Activated B cell treated with CpG ODN at 0.5 μM for 24 hours (primary cell): ENCODE data around the gene FXR2. TPM values are rescaled to one million over a fixed set of nuclear protein-coding genes. Genes with fewer than 3 reads are reported as not detected.

Experiments
- ATAC-seq: fragments of 200-7000 bp; cut with Tn5 transposase; one replicate; pipeline ENCODE4 v1.10.0; 2021; ENCODE audit warnings: low read depth, mild to moderate bottlenecking, moderate library complexity
- CTCF ChIA-PET: fragments of 350-600 bp; sonication (Branson Sonifier 250); formaldehyde crosslinking; loops from one replicate; lab custom pipeline; 2021; ENCODE audit warnings: antibody characterized with exemption; lab: Charles Lee
- POLR2A ChIA-PET: fragments of 350-600 bp; sonication (Branson Sonifier 250); formaldehyde crosslinking; loops from one replicate; lab custom pipeline; 2021; ENCODE audit warnings: antibody characterized with exemption; lab: Charles Lee
- DNase-seq: peaks from one replicate; pipeline ENCODE4 v3.0.0; 2022
- H3K27ac Mint-ChIP-seq: one replicate; pipeline ENCODE4 v1.8.0; 2020; ENCODE audit warnings: mixed read lengths
- H3K27me3 Mint-ChIP-seq: one replicate; pipeline ENCODE4 v1.8.0; 2021; ENCODE audit warnings: mixed read lengths
- H3K36me3 Mint-ChIP-seq: one replicate; pipeline ENCODE4 v1.8.0; 2021; ENCODE audit warnings: low read depth, mixed read lengths
- H3K4me1 Mint-ChIP-seq: one replicate; pipeline ENCODE4 v1.8.0; 2021; ENCODE audit warnings: mixed read lengths
- H3K4me3 Mint-ChIP-seq: one replicate; pipeline ENCODE4 v1.8.0; 2020; ENCODE audit warnings: mild to moderate bottlenecking, mixed read lengths
- H3K9me3 Mint-ChIP-seq: one replicate; pipeline ENCODE4 v1.8.0; 2020; ENCODE audit warnings: mixed read lengths
- intact Hi-C: fragments of 100-400 bp; cut with micrococcal nuclease; formaldehyde crosslinking; loops from one replicate; pipeline ENCODE4 v1.15.1; 2024
- total RNA-seq: library from RNA; stranded (reverse); gene quantifications from 2 replicates; pipeline ENCODE4 v1.2.3, GENCODE V29; 2022
- TF ChIP-seq, protein P1 (sequence below): fragments of 200-600 bp; IDR thresholded peaks from one replicate; pipeline ENCODE4 v1.8.0; 2022; ENCODE audit warnings: antibody characterized with exemption, mild to moderate bottlenecking

FXR2 gene
- total RNA-seq, 1 donor from 2014 or later = 32.4 TPM

DNA sequence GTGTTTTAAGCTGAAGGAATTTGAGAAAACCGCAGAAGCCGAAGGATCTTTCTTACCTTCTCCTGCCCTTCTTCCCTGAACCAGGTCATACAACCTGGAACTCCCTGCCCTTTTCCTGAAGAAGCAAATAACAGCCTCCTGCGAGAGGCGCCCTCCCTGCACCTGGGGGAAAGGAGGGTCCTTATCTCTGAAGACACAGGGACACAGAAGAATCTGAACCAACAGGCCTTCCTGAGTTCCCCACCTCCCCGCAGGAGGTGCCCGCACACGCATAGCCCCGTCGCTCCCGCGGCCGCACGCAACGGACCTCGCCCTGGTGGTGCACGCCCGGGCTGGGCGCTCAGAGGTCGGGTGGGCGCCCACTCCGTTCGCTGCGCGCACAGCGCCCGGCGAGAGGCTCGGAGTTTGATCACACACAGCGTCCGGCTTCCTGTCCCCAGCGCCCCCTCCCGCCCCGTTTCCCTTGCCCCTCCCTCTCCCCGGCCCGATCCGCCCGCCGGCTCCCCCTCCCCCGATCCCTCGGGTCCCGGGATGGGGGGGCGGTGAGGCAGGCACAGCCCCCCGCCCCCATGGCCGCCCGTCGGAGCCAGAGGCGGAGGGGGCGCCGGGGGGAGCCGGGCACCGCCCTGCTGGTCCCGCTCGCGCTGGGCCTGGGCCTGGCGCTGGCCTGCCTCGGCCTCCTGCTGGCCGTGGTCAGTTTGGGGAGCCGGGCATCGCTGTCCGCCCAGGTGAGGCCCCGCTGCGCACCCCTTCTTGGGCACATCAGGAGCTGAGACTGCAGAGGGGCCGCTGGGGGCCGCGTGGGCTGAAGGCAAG lies 65.9 kb downstream of the FXR2 start, which contains the start of gene TNFSF12:
TSS of gene TNFSF12 (plus strand) at position 474 of the 816 bp plus-strand sequence. CDS start at position 570, 96 bp downstream.
- H3K4me1 Mint-ChIP-seq = peaks cover 52% of the 10 kb centered on the region
- TF ChIP-seq, protein P1, sequence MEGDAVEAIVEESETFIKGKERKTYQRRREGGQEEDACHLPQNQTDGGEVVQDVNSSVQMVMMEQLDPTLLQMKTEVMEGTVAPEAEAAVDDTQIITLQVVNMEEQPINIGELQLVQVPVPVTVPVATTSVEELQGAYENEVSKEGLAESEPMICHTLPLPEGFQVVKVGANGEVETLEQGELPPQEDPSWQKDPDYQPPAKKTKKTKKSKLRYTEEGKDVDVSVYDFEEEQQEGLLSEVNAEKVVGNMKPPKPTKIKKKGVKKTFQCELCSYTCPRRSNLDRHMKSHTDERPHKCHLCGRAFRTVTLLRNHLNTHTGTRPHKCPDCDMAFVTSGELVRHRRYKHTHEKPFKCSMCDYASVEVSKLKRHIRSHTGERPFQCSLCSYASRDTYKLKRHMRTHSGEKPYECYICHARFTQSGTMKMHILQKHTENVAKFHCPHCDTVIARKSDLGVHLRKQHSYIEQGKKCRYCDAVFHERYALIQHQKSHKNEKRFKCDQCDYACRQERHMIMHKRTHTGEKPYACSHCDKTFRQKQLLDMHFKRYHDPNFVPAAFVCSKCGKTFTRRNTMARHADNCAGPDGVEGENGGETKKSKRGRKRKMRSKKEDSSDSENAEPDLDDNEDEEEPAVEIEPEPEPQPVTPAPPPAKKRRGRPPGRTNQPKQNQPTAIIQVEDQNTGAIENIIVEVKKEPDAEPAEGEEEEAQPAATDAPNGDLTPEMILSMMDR = no peak
- ChIA-PET CTCF (interaction anchor here (1.4 to 3.1 kb wide), 3 partner anchors 12 to 26 kb away, joined by 5 to 20 read pairs (median 11); partner anchors contain the start of gene SENP3), POLR2A (interaction anchor here (0.6 to 3.9 kb wide), 8 partner anchors 9 to 114 kb away, joined by 3 to 56 read pairs (median 10); partner anchors contain the start of genes MPDU1, POLR2A, SENP3 and TMEM102)
- DNase-seq (peak; percentile 55), ATAC-seq (peak; percentile 58)
- H3K27me3 Mint-ChIP-seq = no peaks in the 10 kb centered on the region
- peak within 1 kb of the TSS; percentile 82 for H3K4me3 Mint-ChIP-seq
- intact Hi-C loops = no loop called here
- peaks cover 9% of the 10 kb centered on the region for H3K36me3 Mint-ChIP-seq
- H3K9me3 Mint-ChIP-seq = no peaks in the 10 kb centered on the region
- peak within 1 kb of the TSS; percentile 90 for H3K27ac Mint-ChIP-seq

DNA sequence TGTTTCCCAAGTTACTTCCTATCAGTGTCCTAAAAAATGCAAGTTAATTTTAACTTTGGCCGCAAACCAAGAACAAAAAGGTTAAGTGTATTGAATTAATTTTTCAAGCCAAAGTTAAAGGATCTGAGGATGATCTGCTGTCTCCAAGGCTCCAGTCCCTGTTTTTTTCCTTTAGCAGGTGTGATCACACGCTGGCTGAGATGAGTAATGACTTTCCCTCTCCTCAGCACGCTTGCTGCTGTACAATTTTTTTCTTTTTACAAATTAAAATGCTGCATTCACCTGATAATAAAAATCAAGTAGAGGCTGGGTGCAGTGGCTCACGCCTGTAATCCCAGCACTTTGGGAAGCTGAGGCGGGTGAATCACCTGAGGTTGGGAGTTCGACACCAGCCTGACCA lies 69.8 kb downstream of the FXR2 start:
- Mint-ChIP-seq H3K4me3 (no peak overlapping the region), H3K9me3 (no peaks in the 10 kb centered on the region), H3K4me1 (peaks cover 16% of the 10 kb centered on the region), H3K27ac (no peak overlapping the region), H3K27me3 (no peaks in the 10 kb centered on the region), H3K36me3 (peaks cover 3% of the 10 kb centered on the region)
- TF ChIP-seq, protein P1 = no peak
- ATAC-seq (no peak), DNase-seq (no peak)
- CTCF ChIA-PET = interaction anchor here (0.9 to 2.5 kb wide), 2 partner anchors 30 to 108 kb away, joined by 3 to 11 read pairs; no protein-coding TSS in a partner anchor
- intact Hi-C loops = no loop called here
- POLR2A ChIA-PET = no interaction called here

Other genes starting within 250 kb of the FXR2 start
- gene TNK1, start 233.8 kb downstream of the FXR2 start, total RNA-seq = 3.5 and 5.8 TPM in 2 replicates
- 31.7 and 35.2 TPM in 2 replicates for gene PLSCR3, start 220.4 kb downstream of the FXR2 start, total RNA-seq
- 98.2 and 117 TPM in 2 replicates for gene TMEM256, start 210.8 kb downstream of the FXR2 start, total RNA-seq
- 0.66 and 1.1 TPM in 2 replicates for gene NLGN2, start 207.1 kb downstream of the FXR2 start, total RNA-seq
- gene SPEM1, start 194.6 kb downstream of the FXR2 start, total RNA-seq = not detected in 2 replicates
- gene SPEM2, start 189.3 kb downstream of the FXR2 start, total RNA-seq = not detected in 2 replicates
- gene SPEM3, start 186.0 kb downstream of the FXR2 start, total RNA-seq = not detected in 2 replicates
- gene TMEM102, start 179.5 kb downstream of the FXR2 start, total RNA-seq = 13.4 and 14.8 TPM in 2 replicates
- gene FGF11, start 175.4 kb downstream of the FXR2 start, total RNA-seq = 1.3 and 2.8 TPM in 2 replicates
- gene CHRNB1, start 169.8 kb downstream of the FXR2 start, total RNA-seq = 5.9 and 6.0 TPM in 2 replicates
- gene ZBTB4, start 135.3 kb downstream of the FXR2 start, total RNA-seq = 28.8 and 30.5 TPM in 2 replicates
- gene SLC35G6, start 133.5 kb downstream of the FXR2 start, total RNA-seq = not detected in 2 replicates
- gene POLR2A, start 130.5 kb downstream of the FXR2 start, total RNA-seq = 148 and 162 TPM in 2 replicates
- 25.2 and 30.7 TPM in 2 replicates for gene TNFSF12, start 65.8 kb downstream of the FXR2 start, total RNA-seq
- gene TNFSF13, start 56.1 kb downstream of the FXR2 start, total RNA-seq = 14.4 and 15.3 TPM in 2 replicates
- 49.6 and 55.8 TPM in 2 replicates for gene SENP3, start 53.0 kb downstream of the FXR2 start, total RNA-seq
- 7.2 and 7.8 TPM in 2 replicates for gene CD68, start 35.3 kb downstream of the FXR2 start, total RNA-seq
- 50.7 and 58.9 TPM in 2 replicates for gene MPDU1, start 31.0 kb downstream of the FXR2 start, total RNA-seq
- gene SOX15, start 24.8 kb downstream of the FXR2 start, total RNA-seq = 0.24 and 0.64 TPM in 2 replicates
- gene SAT2, start 12.9 kb upstream of the FXR2 start, total RNA-seq = 44.5 and 45.0 TPM in 2 replicates
- not detected in 2 replicates for gene SHBG, start 15.2 kb upstream of the FXR2 start, total RNA-seq
- not detected in 2 replicates for gene ATP1B2, start 36.0 kb upstream of the FXR2 start, total RNA-seq
- 217 and 220 TPM in 2 replicates for gene TP53, start 72.6 kb upstream of the FXR2 start, total RNA-seq
- 17.1 and 17.6 TPM in 2 replicates for gene WRAP53, start 73.6 kb upstream of the FXR2 start, total RNA-seq
- not detected in 2 replicates for gene EFNB3, start 90.3 kb upstream of the FXR2 start, total RNA-seq
- not detected in 2 replicates for gene DNAH2, start 102.8 kb upstream of the FXR2 start, total RNA-seq
- 70.8 and 72.5 TPM in 2 replicates for gene KDM6B, start 219.3 kb upstream of the FXR2 start, total RNA-seq
- gene TMEM88, start 240.2 kb upstream of the FXR2 start, total RNA-seq = 3.2 and 7.1 TPM in 2 replicates
- 36.0 and 47.9 TPM in 2 replicates for gene NAA38, start 242.7 kb upstream of the FXR2 start, total RNA-seq
- 5.4 and 6.1 TPM in 2 replicates for gene CYB5D1, start 243.1 kb upstream of the FXR2 start, total RNA-seq